Measurements from ENCODE around the gene ENOSF1.
"Not testable (repeated sequence)": the region's sequence is repeated elsewhere in the genome, so short reads cannot be mapped to it uniquely, and the experiment has no call there.

Gene ENOSF1

DNA sequence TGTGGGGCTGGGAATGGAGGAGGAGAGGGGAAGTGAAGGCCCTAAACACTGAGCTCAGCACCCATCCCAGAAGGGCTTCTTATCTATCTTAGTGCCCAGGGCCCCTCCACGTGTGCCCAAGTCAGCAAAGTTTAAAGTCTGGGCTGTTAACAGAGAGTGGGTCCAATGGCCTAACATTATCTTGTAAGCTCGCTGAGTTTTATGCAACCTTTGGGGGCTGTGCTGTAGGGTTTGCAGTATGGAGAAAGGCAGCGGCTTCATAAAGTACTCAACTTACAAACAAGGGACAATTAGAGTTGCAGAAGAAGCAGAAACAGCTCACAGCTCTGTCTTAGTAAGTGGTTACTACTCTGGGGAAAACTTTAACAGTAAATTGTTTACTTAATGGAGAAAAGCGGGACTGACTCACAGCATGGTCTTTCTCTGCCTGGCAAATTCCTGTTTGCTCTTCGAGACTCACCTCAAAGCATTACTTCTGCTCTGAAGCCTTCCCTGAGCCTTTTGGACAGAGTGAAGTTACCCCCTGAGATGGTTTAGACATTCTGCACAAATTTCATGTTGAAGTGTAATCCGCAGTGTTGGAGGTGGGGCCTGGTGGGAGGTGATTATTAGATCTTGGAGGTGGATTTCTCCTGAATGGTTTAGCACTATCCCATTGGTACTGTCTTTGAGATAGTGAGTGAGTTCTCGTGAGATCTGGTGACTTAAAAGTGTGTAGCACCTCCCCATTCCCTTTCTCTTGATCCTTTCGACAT is 9.0 kb downstream of the ENOSF1 start:
- no peak for DNase-seq

DNA sequence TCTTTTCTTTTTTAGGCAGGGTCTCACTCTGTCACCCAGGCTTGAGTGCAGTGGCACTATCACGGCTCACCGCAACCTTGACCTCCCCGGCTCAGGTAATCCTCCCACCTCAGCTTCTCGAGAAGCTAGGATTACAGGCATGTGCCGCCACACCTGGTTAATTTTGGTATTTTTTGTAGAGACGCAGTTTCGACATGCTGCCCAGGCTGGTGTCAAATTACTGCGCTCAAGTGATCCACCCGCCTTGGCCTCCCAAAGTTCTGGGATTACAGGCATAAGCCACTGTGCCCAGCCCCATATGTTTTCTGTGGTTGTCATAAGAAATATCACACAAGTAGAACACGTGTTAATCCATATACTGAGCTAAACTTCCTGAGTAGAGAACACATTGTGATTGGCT is 14.6 kb downstream of the ENOSF1 start:
- DNase-seq = no peak

DNA sequence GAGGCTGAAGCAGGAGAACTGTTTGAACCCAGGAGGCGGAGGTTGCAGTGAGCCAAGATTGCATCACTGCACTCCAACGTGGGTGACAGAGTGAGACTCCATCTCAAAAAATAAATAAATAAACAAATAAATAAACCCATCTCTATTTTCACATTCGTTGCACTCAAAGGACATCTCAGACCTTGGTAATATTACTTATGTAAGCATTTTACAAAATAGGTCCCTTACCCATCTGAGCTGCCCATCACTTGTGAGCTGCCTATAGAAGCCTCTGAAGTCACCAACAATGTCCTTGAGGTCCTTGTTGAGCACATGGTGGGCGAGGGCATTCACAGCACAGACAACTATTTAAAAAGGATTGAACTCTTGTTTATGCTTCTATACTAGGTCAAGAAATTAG is 15.4 kb downstream of the ENOSF1 start:
- DNase-seq = no peak

DNA sequence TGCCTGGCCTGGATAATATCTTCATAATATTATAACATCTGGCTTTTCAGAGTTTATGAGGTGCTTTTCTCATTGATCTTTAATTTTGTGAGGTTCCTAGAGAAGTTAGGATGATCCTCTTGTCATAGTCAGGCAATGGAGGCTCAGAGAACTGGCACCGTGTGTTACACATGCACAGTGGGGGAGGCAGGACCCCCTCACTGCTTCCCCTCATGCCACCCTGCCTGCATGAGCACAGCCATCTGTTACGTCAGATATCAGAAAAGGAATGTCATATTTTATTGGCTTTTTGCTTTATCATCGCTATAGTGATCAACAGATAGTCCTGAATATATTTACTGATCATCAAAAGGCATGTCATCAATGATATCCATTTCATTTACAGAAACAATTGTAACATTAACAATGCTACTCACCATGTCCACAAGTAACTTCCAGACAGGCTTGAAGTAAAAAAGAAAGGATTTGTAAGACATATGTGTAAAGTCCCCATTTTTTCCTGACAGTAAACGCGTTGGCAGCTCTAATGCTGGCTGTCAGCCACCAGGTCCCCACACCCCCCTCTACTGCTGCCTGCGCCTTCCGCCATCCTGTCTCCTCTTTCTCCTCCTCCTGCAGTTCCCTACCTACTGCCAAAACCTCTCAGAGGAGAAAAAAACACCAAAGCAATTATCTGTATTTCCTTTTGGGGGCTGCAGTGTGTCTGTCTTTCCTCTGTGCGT is 18.8 kb downstream of the ENOSF1 start:
- DNase-seq = no peak

DNA sequence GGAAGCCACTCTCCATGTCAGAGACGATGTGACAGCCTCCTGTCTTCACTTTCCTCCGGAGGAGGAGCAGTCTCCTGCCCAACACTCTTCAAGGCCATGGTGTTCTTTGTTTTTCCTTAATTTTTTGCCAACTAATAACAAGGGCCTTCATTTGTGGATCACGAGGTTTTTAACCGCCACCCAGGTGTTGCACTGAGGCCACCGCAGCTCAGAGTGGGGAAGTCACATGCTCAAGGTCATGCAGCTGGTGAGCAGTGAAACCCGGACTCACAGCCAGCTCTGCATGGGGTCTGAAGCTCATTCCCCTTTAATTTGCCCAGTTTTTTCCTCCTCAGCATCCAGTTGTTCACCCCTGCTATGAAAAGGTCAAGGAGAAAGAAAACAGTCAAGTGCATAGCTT is 19.6 kb downstream of the ENOSF1 start:
- DNase-seq = no peak

DNA sequence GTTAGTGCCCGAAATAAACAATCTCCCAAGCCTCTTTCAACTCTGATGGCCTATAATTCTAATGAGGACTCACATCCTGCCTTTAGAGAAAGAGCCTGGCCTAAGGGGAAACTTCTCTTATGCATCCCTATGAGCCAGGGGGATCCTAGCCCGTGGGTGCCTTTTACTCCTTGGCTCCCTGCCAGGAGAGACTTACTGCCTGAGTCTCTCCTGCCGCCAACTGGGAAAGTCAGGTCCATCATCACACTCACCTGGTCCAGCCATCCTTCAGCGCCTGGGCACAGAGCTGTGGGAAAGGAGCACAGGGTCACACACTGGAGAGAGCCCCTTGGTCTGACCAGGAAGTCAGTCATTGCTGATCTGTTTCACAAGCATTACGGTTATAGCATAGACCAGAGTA is 24.1 kb downstream of the ENOSF1 start:
- no peak for DNase-seq

DNA sequence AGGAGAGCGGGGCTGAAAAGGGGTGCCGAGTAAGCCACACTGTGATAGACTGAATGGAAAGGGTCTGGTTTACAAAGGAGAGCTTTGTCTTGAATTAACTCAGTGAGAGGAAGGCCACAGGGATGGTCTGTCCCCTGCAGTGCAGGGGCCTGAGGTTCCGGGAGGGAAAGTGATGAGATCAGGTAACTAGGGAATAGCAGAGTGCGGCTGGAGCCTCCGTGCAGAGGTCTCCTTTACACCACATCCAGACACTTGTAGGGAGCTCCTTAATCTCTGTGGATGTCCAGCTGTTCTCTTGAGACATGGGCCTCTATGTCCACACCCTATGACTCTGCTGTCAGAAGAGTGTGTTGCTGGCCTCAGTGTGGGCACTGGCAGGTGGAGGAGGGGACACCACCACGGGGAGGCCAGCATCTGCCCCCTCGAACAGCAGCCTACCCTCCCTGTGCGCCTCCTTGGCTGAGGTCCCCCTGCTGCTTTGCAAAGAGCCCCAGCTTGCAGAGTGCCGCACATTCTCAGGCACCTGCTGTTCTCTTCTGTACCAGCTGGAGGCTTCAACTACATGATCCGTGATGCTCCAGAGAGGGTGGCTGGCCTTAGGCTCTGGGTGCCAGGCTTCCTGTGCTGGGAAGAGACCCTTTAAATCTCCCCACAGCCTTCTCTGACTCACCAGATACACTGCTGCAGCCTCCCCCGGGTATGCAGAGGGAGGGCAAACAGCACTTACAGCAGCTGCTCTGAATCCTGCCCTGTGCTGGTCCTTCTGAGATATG is 25.9 kb downstream of the ENOSF1 start:
- no peak for DNase-seq

DNA sequence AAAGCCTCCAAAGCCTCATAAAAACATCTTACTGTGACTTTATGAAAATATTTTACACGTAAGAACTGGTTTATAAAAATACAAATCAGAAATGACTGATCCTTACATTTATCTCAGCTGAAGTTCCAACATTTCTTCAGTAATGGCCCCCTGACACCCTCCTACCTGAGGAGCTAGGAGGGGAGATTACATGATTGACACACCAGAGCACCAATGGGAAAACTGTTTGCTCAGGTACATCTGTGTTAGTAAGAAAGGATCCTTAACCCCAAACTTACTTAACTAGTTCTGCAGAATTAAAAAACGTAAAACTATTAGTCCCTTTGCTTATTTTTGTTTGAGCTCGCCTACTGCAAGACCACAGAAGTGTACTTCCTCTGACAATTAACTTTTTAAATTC is 27.0 kb downstream of the ENOSF1 start:
- no peak for DNase-seq

DNA sequence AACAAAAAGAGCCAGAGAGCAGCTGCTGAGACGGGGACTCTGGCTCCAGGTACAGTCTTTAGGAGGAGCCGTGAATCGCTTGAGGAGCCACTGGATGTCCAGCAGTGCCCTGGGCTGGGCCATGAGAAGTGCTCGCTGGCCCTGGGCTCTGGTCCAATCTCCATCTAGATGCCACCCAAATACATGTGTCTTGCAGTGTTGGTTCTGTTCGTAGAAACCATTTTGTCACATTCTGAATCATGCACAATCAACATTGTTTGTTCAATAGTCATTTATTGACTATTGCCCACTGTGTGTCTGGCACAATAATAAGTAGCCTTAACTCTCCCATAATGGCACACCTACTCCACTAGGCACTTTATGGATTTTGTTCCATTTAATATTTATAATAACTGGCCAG is 28.9 kb downstream of the ENOSF1 start:
- DNase-seq = no peak

DNA sequence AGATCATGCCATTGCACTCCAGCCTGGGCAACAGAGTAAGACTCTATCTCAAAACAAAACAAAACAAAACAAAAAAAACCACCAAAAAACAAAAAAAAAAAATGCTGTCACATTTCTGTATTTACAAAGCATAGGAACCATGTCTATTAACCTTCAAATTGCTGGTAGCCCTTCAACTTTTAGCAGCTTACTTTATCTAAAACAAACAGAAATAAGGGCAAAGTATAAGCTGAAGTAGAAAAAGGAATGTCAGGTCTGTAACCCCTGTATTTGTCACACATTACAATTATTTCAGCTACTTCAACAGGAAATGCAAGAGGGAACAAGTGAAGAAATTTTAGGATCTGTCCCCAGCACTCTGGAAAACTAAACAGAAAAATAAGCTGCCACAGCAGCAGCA is 29.6 kb downstream of the ENOSF1 start:
- DNase-seq = no peak

DNA sequence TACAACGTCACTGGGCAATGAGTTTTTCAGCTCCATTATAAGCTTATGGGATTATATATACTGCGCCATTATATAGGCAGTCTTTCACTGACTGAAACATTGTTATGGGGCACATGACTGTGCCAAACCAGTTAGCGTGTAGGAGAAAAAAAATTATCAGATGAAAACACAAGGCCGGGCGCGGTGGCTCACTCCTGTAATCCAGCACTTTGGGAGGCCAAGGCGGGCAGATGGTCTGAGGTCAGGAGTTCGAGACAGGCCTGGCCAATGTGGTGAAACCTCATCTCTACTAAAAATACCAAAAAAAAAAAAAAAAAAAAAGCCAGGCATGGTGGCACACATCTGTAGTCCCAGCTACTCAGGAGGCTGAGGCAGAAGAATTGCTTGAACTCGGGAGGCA is 30.0 kb downstream of the ENOSF1 start:
- not testable (repeated sequence) for DNase-seq

DNA sequence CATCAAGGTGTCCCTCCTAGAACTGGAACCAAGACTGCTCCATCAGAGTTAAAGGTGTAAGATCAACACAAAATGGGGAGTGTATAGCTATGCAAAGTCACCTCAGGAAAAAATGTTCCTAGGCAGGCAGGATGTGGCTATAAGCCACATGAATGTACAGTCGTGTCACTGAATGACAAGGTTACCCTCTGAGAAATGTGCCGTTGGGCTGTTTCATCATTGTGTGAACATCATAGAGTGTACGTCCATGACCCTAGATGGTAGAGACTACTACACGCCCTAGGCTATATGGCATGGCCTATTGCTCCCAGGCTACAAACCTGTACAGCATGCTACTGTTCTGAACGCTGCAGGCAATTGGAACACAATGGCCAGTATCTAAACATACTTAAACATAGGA is 30.4 kb downstream of the ENOSF1 start:
- peak; percentile 28 for DNase-seq

DNA sequence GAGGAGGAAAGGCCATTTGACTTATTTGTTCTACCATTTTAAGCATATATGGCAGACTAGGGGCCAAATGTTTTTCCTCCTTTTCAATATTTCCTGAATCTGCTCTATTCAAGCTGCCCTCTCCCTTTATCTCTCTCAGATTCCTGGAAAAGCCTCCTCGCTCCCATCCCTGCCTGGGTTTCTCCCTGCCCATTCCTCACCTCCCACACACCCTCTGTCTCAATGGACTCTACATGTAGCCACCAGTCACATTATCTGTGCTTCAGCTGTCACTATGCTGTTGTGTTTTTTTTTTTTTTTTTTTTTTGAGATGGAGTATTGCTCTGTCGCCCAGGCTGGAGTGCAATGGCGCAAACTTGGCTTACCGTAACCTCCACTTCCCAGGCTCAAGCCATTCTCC is 32.0 kb downstream of the ENOSF1 start:
- DNase-seq = no peak

DNA sequence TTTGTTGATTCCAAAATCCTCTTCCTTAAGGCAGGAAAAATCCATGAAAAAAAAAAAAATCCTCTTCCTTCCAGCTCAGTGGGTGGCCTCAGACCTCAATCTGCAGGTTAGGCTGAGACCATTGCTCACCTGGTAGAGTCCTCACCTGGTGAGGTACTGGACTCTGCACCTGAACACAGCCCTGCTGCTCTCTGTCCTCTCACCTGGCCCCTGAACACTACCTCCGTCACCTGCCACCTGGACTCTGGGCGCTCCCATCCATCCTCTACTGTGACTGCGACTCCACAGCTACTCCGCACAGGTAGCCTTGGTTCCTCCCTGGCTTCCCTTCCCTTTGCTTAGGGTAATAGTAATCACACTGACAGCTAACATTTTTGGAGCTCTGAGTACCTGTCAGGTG is 32.9 kb downstream of the ENOSF1 start:
- DNase-seq = no peak

DNA sequence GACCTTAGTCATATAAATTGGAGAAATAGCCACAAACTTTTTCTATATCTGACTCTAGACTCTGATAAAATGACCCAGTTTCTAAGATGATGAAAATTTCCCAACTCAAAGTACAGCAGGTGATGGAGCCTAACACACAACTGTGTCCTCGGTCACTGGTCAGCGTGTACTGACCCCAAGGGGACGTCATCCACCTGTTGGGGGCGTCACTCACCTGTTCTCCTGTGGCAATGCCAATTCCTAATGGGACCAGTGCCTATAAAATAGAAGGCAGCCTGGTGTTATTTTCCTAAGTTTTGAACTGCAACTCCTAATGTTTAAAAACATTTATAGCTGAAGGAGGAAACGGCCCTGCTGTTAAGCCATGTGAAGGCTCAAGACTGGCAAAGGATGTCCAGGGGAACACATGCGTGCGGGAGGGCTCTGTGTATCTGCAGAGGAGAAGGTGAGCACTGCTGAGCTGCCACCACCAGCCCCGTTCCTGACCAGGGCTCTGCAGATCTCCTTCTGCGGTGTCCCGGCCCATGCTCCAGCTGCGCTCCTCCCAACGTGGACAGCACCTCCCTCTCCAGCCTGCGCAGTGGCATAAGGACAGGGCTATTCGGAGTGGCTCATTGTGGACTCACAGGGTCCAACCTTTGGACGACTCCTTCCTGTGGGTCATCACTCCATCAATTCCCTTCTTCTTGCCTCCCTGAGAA is 33.8 kb downstream of the ENOSF1 start:
- no peak for DNase-seq

DNA sequence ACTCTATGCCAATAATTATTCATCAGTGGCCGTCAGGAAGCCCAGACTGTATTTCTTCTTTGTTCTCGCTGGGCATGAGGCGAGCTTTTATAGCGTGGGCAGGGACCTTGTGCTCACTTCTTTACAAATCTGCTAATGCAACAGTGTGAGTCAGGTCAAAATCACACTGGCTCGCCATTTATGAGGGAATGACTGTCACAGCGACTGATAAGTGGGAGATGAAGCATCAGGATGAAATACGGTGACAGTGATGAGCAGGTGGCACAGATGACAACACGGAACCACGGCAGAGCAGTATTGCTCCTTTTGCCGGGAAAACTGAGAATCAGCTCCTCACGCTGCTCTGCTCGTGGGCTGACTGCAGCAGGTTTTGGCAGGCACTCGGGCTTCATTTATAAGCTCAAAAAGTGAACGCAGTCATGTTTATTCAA is 34.5 kb downstream of the ENOSF1 start:
- no peak for DNase-seq

DNA sequence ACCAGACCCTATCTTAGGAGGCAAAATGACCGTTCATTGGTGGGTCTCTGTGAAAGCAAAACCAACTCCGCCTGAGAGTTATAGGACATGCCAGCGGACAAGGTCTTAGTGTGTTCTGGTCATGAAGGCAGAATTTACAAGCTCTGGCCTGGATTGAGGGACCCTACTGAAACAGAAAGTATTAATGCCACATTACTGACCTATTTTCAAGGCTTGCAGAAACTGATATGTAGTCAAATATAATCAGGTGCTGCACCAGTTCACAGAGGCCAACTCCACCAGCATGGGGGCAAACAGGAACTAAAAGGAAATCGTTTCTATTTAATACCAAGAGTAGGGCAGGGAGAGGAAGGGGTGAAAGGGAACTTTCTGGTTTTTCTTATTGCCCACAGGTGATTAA is 35.3 kb downstream of the ENOSF1 start:
- no peak for DNase-seq

DNA sequence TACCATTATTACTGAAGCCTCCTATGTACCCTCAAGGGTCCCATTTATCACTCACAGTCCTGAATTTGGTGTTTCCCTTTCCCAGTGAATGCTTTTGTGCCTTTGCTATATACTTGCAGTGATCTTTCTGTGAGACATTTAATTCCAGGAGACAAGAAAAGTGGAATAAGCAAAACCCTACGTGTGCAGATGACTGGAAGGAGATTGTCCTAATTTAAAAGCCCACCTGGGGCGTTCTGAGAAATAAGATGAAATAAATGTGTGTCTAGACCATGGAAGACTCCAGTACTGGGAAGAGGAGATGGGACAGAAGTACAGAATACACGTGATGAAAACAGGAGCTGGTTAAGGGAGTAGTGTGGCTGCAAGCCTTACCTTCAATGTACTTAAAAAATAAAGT is 35.7 kb downstream of the ENOSF1 start:
- DNase-seq = no peak

DNA sequence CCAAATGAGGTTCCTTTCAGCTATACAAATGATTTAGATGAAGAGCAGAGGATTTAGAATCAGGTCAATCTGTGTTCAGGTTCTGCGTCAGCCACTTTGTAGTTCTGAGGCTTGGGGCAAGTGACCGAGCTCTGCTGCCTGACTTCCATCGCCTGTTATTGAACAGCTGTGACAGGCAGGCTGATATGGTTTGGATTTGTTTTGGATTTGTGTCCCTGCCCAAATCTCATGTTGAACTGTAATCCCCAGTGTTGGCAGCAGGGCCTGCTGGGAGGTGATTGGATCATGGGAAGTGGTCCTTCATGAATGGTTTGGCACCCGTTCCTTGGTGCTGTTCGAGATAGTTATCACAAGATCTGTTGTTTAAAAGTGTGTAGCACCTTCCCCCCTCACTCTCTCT is 36.4 kb downstream of the ENOSF1 start:
- DNase-seq = no peak

DNA sequence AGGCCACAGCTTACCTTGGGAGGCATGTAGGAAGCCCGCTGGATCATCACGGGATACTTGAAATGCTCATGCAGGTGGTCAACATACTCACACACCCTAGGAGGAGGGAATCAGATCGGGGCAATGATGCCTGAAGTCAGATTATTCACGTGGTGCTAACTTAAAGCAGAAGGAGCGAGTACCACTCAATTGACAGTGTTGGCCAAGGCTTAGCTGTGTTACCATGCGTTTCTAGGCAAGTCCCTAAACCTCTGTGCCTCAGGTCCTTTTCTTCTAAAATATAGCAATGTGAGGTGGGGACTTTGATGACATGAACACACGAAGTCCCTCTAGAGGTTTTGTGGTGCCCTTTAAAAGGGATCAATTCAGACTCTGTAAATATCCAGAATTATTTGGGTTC is 37.1 kb downstream of the ENOSF1 start:
- DNase-seq = no peak

DNA sequence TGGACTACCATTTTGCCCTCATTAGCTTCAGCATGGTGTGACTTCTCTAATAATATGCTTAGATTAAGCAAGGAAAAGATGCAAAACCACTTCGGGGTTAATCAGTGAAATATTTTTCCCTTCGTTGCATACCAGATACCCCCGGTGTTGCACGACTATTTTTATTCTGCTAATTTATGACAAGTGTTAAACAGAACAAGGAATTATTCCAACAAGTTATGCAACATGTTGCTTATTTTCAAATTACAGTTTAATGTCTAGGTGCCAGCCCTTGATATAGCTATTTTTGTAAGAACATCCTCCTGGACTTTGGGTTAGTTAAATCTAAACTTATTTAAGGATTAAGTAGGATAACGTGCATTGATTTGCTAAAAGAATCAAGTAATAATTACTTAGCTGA is 38.7 kb downstream of the ENOSF1 start:
- no peak for DNase-seq

DNA sequence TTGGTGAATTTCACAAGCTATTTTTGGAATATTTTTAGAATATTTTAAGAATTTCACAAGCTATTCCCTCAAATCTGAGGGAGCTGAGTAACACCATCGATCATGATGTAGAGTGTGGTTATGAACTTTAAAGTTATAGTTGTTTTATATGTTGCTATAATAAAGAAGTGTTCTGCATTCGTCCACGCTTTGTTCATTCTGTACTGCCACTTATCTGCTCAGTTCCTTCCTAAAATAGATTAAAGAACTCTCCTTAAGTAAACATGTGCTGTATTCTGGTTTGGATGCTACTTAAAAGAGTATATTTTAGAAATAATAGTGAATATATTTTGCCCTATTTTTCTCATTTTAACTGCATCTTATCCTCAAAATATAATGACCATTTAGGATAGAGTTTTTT is 39.1 kb downstream of the ENOSF1 start:
- no peak for DNase-seq

DNA sequence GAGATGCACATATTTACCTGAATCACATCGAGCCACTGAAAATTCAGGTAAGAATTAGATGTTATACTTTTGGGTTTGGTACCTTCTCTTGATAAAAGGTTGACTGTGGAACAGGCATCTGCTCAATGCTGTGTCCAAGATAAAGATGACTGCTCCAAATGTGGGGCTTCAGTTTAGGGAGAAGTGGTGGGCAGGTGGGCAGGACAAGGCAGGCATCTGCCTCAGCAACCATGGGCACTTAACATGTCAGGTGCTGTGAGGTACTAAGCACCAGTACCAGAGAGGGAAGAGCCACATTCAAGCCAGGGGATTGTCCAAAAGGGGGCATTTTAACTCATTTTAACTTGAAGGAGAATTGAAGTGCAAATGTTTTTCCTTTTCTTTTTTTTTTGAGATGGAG is 41.0 kb downstream of the ENOSF1 start:
- DNase-seq = no peak

All from activated naive CD4-positive, alpha-beta T cell treated with Interleukin-2 at 50 U/mL for 16 hours (primary cell).